Activated T-helper 1 cell treated with anti-CD3 and anti-CD28 coated beads, Interleukin-2, amount 50 U/mL, for 16 hours (primary cell): Measurements from ENCODE around the gene MYOM3.
"Not testable (repeated sequence)": the region's sequence is repeated elsewhere in the genome, so short reads cannot be mapped to it uniquely, and the experiment has no call there.

Source experiments
- DNase-seq, 2 donors: peaks; one replicate each; pipeline ENCODE4 v3.0.0-alpha.2; 2020; ENCODE audit warnings: low read depth in 1 of 2, low spot score in 1 of 2

The MYOM3 gene

DNA sequence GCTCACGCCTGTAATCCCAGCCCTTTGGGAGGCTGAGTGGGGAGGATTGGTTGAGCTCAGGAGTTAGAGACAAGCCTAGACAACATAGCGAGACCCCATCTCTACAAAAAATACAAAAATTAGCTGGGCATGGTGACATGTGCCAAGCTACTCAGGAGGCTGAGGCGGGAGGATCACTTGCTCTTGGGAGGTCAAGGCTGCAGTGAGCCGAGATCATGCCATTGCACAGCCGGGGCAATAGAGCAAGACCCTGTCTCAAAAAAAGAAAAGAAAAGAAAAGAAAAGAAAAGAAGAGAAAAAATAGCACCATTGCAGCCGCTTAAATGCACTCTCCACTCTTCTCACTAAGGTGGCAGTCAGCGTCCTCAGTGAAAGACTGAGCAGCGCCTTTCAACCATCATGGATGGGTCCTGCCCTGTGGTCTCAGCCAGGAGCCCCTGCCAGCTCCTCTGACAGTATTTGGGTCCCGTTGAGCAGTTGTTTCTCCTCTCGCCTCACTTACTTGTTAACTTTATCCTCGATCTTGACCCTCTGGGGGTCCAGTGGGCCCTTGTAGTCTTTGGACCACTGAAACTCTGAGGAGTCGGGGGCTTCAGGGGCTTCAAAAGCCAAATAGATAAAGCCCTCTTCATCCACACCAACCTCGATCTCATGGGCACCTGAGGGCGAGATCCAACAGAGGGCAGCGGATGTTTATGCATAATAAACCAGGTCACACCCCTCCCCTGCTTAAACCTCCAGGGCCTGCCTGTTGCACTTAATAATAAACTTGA is 36.9 kb downstream of the MYOM3 start:
- DNase-seq: no peak

DNA sequence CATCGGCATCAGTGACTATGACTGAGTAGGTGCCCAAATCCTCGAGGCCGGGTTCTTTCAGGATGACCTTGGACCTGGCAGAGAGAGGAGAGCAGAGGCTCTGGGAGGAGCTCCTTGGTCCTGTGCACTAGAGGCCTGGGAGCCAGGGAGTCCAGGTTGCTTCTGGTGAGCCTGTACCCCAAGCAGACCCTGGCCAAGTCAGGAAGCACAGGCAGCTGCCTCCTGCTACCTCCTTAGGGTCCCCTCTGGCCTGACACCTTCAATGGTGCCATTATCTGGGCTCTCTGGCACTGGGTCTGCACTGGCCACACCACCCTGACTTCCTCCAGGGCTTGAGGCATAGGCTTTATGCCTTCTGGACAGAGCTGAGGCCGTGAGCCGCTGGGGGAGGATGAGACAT is 37.7 kb downstream of the MYOM3 start:
- DNase-seq: no peak

- DNase-seq: no peak
These were observed 40.0 kb downstream of the MYOM3 start for GRCh38 chr1:24071941-24072340.

- peak; percentile 34 to 56 for DNase-seq
These were observed 41.0 kb downstream of the MYOM3 start for GRCh38 chr1:24070821-24071393.

- no peak for DNase-seq
These were observed 42.1 kb downstream of the MYOM3 start for GRCh38 chr1:24069817-24070216.

DNA sequence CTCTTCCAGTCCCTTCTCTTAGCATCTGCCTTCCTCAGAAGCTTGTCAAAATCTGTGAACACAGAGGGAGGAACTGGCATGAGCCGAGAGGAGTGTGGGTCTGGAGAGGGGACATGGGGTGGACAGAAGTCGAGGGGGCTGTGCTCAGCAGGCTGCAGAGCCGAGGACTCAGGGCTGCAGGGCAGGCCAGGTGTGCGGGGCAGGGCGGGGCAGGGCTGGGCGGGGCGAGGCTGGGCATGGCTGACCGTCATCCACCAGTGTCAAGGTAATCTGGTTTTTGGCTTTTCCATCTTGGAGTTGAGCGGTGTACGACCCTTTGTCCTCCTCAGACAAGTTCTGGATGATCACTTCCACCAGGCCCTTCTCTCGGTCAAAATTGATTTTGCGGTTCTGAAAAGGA is 44.0 kb downstream of the MYOM3 start:
- DNase-seq: no peak

GRCh38 chr1:24065304-24065703 is 46.6 kb downstream of the MYOM3 start:
- no peak for DNase-seq

DNA sequence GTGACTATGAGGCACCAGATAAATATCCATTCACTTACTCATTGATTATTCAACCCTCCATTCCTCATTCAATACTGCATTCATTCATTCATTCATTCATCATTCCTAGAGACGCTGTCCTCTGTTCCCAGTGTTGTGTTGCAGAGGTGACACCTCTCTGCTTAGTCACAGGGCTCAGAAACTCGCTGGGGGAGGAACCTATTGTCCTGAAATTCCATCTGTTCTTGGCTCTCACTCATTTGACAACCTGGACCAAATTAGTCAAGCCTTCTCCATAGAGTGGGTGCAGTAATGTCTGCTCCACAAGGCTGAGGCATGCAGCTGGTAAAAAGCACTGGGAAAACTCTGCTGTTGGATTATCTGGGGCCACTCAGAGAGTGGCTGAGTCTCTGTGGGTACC is 49.7 kb downstream of the MYOM3 start:
- no peak for DNase-seq

DNA sequence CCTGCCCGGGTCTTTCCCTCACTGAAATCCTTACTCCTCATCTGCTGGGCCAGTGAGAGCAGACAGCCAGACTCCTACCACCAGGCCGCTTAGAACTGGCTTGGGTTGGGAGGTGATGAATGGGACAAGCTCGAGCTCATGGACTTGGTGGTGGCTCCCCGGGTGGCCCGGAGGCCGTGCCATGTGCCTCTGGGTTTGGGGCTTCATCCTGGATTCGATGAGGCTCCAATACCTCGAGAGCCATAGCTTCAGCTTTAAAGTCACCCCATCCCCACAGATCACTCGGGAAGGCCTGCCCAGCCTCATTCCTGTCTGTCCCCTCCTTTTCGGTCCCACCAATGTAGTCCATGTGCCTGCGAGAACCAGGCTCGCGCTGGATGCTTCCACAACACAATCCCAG is 51.5 kb downstream of the MYOM3 start:
- DNase-seq: no peak

- DNase-seq: no peak
These were observed 53.1 kb downstream of the MYOM3 start for GRCh38 chr1:24058671-24059455.

GRCh38 chr1:24057171-24057570 is 54.8 kb downstream of the MYOM3 start:
- no peak for DNase-seq

DNA sequence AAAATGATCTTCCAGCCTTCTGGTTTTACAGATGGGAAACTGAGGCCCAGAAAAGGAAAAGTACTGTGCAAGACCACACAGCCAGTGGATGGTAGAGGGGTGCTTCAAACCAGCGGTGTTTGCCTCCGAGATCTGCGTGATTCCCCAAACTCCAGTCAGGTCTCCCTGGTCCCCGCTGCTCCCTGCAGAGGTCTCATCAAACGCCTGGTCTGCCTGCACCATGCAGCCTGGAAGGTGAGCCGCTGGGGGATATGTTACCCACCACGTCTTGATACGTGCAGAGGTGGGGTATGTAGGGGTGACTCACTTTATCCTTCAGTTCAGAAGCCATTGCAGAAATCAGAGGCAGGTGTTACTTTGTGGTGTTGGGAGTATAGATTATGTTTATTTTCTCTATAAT is 56.3 kb downstream of the MYOM3 start:
- no peak for DNase-seq

DNA sequence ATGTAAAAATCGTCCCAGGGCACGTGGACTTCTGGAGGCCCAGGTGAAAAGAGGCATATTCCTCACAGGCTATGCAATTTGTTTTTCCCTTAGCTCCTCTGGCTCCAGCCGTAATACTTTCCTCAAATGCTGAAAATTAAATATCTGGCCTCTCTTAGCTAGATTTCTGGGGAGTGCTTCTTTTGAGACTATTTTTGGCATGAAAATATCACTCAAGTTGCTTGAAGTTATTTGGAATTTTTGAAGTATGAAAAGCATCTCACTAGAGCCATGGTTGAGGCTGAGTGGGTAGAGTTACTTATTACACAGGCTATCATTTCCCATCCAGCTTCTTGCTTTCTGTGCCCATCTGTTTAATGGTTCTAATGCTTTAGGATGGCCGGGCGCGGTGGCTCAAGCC is 59.7 kb downstream of the MYOM3 start:
- DNase-seq: no peak

DNA sequence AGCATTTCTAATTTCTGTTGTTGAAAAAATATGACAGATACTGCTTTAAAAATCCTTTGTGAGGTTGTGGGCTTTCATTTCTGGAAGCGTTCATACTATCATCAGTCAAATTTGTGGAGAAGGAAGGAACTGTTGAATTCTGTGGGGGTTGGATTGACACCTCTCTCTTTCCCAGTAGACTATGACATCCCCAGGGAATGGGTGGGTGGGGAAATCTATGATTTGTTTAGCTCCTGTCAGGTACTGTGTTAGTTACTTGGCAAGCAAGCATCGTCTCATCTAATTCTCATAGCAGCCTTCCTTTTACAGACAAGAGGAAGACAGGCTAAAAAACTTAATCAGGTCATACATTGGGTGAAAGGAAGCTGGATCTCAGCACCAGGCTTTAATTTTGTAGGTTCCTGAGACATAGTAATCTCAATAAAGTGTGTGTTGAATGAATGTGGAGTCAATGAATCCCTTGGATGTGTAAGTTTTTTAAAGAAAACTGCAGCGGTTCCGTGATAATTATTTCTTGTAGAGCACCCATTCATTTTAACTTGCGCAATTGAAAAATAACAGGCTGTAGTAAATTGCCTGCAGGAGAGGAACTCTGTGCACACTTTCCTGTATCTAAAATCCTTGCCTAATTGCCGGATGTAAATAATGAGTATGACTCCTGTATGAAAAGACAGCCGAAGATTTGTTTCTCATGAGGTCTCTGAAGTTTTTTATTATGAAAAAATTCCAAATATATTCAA is 60.6 kb downstream of the MYOM3 start:
- DNase-seq: no peak

DNA sequence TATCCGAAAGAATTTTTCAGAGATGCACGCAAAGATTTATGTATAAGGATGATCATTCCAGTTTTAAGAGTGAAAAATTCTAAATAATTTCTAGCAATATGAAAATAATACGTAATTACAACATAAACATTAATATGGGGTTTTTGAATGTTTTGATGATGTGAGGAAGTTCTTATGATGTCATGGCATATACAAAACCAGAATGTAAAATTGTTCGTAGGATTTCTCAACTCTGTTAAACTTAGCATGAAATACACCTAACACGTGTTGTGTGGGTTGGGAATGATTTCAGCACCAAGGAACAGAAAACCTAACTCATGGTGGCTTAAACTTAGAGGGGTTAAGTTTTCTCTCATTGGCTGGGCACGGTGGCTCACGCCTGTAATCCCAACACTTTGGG is 62.2 kb downstream of the MYOM3 start:
- no peak for DNase-seq

DNA sequence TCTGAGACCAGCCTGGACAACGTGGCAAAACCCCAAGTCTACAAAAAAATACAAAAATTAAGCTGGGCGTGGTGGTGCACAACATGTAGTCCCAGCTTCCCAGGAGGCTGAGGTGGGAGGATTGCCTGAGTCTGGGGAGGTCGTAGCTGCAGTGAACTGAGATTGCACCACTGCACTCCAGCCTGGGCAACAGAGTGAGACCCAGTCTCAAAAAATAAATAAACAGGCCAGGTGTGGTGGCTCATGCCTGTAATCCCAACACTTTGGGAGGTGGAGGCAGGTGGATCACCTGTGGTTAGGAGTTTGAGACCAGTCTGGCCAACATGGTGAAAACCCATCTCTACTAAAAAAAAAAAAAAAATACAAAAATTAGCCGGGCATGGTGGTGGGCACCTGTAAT is 63.0 kb downstream of the MYOM3 start:
- DNase-seq: not testable (repeated sequence)

DNA sequence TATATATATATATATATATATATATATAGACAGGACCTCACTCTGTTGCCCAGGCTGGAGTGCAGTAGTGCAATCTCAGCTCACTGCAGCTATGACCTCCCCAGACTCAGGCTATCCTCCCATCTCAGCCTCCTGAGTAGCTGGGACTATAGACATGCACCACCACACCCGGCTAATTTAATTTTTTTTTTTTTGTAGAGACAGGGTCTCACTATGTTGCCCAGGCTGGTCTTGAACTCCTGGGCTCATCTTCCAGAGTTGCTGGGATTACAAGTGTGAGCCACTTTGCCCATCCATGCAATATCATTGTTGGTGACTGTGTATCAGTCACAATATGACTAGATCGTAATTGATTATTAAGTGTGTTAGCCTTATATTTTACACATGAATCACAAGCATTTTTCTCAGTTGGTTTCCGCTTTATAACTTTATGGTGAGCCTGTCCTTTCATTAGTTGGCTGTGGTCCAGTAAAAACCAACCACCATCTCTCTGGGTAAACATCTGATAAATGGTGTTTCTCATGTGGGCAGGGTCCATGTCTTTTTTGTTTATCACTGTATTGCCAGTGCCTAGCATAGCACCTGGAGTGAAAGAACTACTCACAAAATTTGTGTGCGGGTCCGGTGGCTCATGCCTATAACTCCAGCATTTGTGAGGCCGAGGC is 63.6 kb downstream of the MYOM3 start:
- DNase-seq: no peak

DNA sequence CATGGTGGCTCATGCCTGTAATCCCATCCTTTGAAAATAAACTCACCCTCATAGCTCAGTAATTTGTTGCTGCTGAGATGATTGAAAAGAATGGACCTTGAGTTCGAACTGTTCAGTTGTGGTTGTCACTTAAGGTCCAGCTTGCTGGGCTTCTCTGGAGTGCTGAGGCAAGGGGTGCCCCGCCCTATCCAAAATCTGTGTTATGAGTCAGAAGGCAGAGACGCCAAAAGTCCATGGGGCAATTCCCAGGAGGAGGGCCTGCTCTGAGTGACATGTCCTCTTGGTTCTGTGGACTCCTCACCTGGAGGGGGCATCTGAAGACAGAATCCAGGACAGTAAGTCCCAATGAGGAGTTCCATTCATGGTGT is 64.8 kb downstream of the MYOM3 start:
- no peak for DNase-seq

DNA sequence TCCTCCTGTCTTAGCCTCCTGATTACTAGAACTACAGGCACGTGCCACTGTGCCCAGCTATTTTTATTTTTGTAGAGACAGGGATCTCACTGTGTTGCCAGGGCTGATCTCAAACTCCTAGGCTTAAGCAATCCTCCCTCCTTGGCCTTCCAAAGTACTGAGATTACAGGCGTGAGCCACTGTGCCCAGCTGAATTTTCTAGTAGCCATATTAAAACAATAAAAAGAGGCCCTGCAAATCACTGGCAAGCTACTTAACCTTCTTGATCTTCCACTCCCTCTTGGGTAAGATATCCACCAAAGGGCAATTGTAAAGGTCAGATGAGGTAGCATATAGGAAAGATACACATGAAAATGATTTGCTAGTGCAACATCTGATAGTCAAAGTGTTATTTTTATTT is 66.2 kb downstream of the MYOM3 start:
- DNase-seq: no peak

DNA sequence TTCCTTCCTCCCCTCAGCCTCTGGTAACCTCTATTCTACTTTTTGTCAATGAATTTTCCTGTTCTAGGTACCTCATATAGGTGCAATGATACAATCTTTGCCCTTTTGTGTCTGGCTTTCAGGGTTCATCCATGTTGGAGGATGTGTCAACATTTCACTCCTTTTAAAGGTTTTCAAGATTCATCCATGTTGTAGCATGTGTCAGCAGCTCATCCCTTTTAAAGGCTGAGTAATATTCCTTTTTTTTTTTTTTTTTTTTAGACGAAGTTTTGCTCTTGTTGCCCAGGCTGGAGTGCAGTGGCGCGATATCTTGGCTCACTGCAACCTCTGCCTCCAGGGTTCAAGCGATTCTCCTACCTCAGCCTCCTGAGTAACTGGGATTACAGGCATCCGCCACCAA is 67.3 kb downstream of the MYOM3 start:
- not testable (repeated sequence) for DNase-seq

DNA sequence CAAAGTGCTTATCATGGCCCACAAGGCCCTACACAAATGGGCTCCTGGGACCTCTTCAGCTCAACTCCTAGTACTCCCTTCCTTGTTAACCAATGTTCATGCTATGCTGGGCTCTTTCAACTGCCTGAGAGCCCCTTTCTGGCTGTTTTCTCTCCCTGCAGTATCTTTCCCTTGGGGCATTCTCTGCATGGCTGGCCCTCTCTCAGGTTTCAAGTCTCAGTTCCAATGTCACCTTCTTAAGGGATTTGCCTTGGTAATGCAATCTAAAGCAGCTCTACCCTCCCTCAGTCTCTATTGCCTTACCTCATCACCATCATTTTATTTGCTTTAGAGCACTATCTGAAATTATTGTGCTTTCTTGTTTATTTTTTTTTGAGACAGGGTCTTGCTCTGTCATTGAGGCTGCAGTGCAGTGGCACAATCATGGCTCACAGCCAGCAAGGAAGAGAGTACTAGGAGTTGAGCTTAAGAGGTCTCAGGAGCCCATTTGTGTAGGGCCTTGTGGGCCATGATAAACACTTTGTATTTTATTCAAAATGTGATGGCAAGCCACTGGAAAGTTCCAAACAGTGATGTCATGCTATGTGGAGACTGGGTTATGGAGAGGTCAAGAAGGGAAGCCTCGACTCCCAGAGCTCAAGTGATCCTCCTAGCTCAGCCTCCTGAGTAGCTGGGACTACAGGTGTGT is 68.4 kb downstream of the MYOM3 start:
- no peak for DNase-seq
